A673 (cell line): ENCODE measurements around the gene IFT25. TPM values are rescaled to one million over a fixed set of nuclear protein-coding genes. Genes with fewer than 3 reads are reported as not detected.

Source experiments
- BruUV-seq: library from RNA; stranded (reverse); fragments of 400-500 nt; replicated peaks from 2 replicates; lab custom pipeline; 2021; lab: Mats Ljungman, UMichigan
- CTCF ChIA-PET: fragments of 300-600 bp; sonication (Branson Sonifier 250); formaldehyde crosslinking; loops from one replicate; lab custom pipeline; 2022; ENCODE audit warnings: antibody characterized with exemption; lab: Charles Lee
- POLR2A ChIA-PET: fragments of 300-600 bp; sonication (Branson Sonifier 250); formaldehyde crosslinking; loops from one replicate; lab custom pipeline; 2022; ENCODE audit warnings: antibody characterized with exemption; ENCODE audit not compliant: low non-redundant PET; lab: Charles Lee
- DNase-seq: peaks from one replicate; pipeline ENCODE4 v3.0.0-alpha.2; 2015; ENCODE audit warnings: low spot score
- H3K27ac ChIP-seq: fragments of 200-600 bp; sonication (generic); 2 replicates; pipeline ENCODE4 v1.5.1; 2016; ENCODE audit warnings: mixed run types, low read depth, mild to moderate bottlenecking, mixed read lengths, antibody characterized with exemption, low read length; ENCODE audit not compliant: poor library complexity, severe bottlenecking
- H3K27me3 ChIP-seq: fragments of 200-600 bp; sonication (generic); replicated peaks from 2 replicates; pipeline ENCODE4 v1.6.1; 2017; ENCODE audit warnings: mixed run types, low read depth, mild to moderate bottlenecking, mixed read lengths, antibody characterized with exemption, low read length; ENCODE audit not compliant: insufficient read depth, poor library complexity
- H3K36me3 ChIP-seq: fragments of 200-600 bp; sonication (generic); 2 replicates; pipeline ENCODE4 v1.6.1; 2016; ENCODE audit warnings: mixed run types, mild to moderate bottlenecking, mixed read lengths, antibody characterized with exemption, low read length; ENCODE audit not compliant: insufficient read depth, poor library complexity, severe bottlenecking
- H3K4me1 ChIP-seq: fragments of 200-600 bp; sonication (generic); 2 replicates; pipeline ENCODE4 v1.6.1; 2017; ENCODE audit warnings: mixed run types, mild to moderate bottlenecking, mixed read lengths, antibody characterized with exemption, low read length; ENCODE audit not compliant: insufficient read depth, poor library complexity, severe bottlenecking
- H3K4me3 ChIP-seq: fragments of 200-600 bp; sonication (generic); 2 replicates; pipeline ENCODE4 v1.5.1; 2016; ENCODE audit warnings: low read depth, mixed run types, mild to moderate bottlenecking, mixed read lengths, low read length; ENCODE audit not compliant: poor library complexity, severe bottlenecking
- H3K9me3 ChIP-seq: fragments of 200-600 bp; sonication (generic); 2 replicates; pipeline ENCODE4 v1.6.1; 2016; ENCODE audit warnings: mixed run types, low read depth, mild to moderate bottlenecking, mixed read lengths, antibody characterized with exemption, low read length; ENCODE audit not compliant: poor library complexity, severe bottlenecking
- EZH2 ChIP-seq: fragments of 200-600 bp; sonication (generic); IDR thresholded peaks from 2 replicates; pipeline ENCODE4 v1.6.1; 2017; ENCODE audit warnings: borderline replicate concordance, low read depth, mild to moderate bottlenecking, mixed read lengths, antibody characterized with exemption, low read length; ENCODE audit not compliant: poor library complexity, severe bottlenecking
- intact Hi-C: fragments of 100-400 bp; cut with micrococcal nuclease; formaldehyde crosslinking; loops from one replicate; pipeline ENCODE4 v1.10.0; 2022; ENCODE audit not compliant: unreplicated experiment
- total RNA-seq: library from RNA; stranded (reverse); gene quantifications from 2 replicates; pipeline ENCODE4 v1.2.3, GENCODE V29; 2021
- TF ChIP-seq, protein P1 (sequence below): fragments of 300-800, 200-600 bp; sonication (generic); conservative IDR thresholded peaks from 2 replicates; pipeline ENCODE4 v1.5.1; 2017; ENCODE audit warnings: low read depth, mild to moderate bottlenecking, antibody characterized with exemption, low read length, moderate library complexity, mixed read lengths

IFT25 gene
- total RNA-seq, 1 experiment from 2014 or later: 41.0 TPM

DNA sequence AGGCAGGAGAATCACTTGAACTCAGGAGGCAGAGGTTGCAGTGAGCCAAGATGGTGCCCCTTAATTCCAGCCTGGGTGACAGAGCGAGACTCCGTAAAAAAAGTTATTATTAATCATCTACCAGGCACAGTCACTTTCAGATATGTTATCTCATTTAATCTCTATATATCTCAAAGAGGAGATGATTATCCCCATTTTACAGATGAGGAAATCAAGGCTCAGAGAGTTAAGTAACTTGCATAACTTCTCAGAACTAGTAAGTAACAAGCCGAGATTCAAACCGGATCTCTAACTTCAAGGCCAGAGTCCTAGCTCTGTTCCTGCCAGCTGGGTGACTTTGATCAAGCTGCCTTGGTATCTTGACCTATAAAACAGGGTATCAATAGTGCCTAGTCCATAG, 34.1 kb downstream of the IFT25 start:
- no TSS peak for BruUV-seq
- intact Hi-C loops: no loop called here
- Histone ChIP-seq H3K4me1 (no peaks in the 10 kb centered on the region), H3K4me3 (no peak overlapping the region), H3K27ac (no peak overlapping the region), H3K9me3 (no peaks in the 10 kb centered on the region), H3K27me3 (no peaks in the 10 kb centered on the region), H3K36me3 (no peaks in the 10 kb centered on the region)
- ChIA-PET POLR2A (no interaction called here), CTCF (no interaction called here)
- no peak for DNase-seq
- TF ChIP-seq, protein P1, sequence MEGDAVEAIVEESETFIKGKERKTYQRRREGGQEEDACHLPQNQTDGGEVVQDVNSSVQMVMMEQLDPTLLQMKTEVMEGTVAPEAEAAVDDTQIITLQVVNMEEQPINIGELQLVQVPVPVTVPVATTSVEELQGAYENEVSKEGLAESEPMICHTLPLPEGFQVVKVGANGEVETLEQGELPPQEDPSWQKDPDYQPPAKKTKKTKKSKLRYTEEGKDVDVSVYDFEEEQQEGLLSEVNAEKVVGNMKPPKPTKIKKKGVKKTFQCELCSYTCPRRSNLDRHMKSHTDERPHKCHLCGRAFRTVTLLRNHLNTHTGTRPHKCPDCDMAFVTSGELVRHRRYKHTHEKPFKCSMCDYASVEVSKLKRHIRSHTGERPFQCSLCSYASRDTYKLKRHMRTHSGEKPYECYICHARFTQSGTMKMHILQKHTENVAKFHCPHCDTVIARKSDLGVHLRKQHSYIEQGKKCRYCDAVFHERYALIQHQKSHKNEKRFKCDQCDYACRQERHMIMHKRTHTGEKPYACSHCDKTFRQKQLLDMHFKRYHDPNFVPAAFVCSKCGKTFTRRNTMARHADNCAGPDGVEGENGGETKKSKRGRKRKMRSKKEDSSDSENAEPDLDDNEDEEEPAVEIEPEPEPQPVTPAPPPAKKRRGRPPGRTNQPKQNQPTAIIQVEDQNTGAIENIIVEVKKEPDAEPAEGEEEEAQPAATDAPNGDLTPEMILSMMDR: no peak
- TF ChIP-seq EZH2: no peak

DNA sequence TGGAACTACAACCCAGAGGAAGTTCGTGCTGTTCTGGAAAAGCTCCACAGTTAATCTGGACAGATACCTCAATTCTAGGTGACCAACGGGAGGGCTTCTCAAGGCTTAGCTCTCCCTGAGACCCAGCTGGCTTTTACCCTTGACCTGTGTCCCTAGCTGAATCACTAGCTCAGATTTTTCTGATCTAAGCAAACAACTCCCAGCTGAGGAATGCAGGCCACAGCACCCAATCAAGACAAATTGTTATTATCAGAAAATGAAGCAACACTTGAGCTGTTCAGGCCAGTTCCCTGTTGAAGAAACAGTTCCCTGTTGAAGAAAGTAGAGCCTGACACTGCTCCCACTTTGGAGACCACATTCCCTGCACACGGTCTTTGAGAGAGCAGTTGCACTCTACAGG, 35.6 kb downstream of the IFT25 start:
- H3K36me3 ChIP-seq: no peaks in the 10 kb centered on the region
- DNase-seq: no peak
- intact Hi-C loops: no loop called here
- no peak overlapping the region for H3K4me3 ChIP-seq
- POLR2A ChIA-PET: no interaction called here
- no peak overlapping the region for H3K27ac ChIP-seq
- TF ChIP-seq EZH2: no peak
- TF ChIP-seq, protein P1: no peak
- CTCF ChIA-PET: no interaction called here
- no peaks in the 10 kb centered on the region for H3K27me3 ChIP-seq
- H3K9me3 ChIP-seq: no peaks in the 10 kb centered on the region
- no TSS peak for BruUV-seq
- no peaks in the 10 kb centered on the region for H3K4me1 ChIP-seq

DNA sequence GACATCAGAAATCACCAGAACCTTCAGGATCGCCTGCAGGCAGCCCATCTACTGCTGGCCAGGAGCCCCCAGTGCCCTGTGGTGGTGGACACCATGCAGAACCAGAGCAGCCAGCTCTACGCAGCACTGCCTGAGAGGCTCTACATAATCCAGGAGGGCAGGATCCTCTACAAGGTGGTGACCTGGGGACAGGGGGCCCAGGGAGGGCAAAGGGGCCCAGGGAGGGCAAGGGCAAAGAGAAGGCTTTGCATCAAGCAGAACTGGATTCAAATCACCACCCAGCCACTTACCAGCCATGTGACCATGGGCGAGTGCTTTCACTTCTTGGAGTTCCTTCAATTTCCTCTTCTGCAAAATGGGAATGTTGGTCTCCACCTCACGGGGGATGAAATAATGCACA, 39.4 kb downstream of the IFT25 start:
- POLR2A ChIA-PET: no interaction called here
- H3K4me3 ChIP-seq: no peak overlapping the region
- no TSS peak for BruUV-seq
- TF ChIP-seq EZH2: no peak
- TF ChIP-seq, protein P1: no peak
- CTCF ChIA-PET: no interaction called here
- no peaks in the 10 kb centered on the region for H3K4me1 ChIP-seq
- H3K27me3 ChIP-seq: no peaks in the 10 kb centered on the region
- H3K9me3 ChIP-seq: no peaks in the 10 kb centered on the region
- no peaks in the 10 kb centered on the region for H3K36me3 ChIP-seq
- H3K27ac ChIP-seq: no peak overlapping the region
- DNase-seq: no peak
- intact Hi-C loops: no loop called here
